Retinal pigment epithelial cell (primary cell): ENCODE results near the gene KANSL1.

ENCODE experiments used
- DNase-seq: peaks from one replicate; pipeline ENCODE4 v3.0.0-alpha.2; 2010; ENCODE audit warnings: low read depth
- H3K4me3 ChIP-seq: 2 replicates; pipeline ENCODE4 v1.5.1; 2011; ENCODE audit warnings: mild to moderate bottlenecking, low read length, control low read depth, moderate library complexity
- TF ChIP-seq, protein P1 (sequence below): conservative IDR thresholded peaks from 2 replicates; pipeline ENCODE4 v1.5.1; 2011; ENCODE audit warnings: low read depth, low read length, control low read depth, inconsistent platforms

The KANSL1 gene

GRCh38 chr17:46147296-46147695 is 45.9 kb downstream of the KANSL1 start:
- TF ChIP-seq, protein P1, sequence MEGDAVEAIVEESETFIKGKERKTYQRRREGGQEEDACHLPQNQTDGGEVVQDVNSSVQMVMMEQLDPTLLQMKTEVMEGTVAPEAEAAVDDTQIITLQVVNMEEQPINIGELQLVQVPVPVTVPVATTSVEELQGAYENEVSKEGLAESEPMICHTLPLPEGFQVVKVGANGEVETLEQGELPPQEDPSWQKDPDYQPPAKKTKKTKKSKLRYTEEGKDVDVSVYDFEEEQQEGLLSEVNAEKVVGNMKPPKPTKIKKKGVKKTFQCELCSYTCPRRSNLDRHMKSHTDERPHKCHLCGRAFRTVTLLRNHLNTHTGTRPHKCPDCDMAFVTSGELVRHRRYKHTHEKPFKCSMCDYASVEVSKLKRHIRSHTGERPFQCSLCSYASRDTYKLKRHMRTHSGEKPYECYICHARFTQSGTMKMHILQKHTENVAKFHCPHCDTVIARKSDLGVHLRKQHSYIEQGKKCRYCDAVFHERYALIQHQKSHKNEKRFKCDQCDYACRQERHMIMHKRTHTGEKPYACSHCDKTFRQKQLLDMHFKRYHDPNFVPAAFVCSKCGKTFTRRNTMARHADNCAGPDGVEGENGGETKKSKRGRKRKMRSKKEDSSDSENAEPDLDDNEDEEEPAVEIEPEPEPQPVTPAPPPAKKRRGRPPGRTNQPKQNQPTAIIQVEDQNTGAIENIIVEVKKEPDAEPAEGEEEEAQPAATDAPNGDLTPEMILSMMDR, result no peak
- no peak for DNase-seq
- no peak overlapping the region for H3K4me3 ChIP-seq

- TF ChIP-seq, protein P1, result no peak
- no peak overlapping the region for H3K4me3 ChIP-seq
- no peak for DNase-seq
Measured at GRCh38 chr17:46144246-46144645, 49.0 kb downstream of the KANSL1 start.

DNA sequence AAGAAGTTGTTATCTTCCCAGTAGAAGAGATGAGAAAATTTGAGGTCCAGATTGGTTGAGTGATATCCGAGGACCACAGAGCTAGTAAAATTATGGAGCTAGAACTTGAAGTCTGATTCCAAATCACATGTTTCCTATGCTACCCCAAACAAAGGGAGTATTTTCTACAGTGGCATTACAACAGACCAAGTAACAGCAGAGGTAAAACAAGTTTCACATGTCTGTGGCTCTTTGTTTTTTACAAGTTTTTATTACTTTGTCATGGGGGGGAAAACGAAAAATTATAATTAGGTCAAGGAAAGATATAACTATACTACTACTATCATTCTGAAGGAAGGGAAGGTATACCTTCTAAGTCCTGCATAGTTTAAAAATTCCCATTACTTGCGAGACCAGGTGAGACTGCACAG is 49.4 kb downstream of the KANSL1 start:
- H3K4me3 ChIP-seq, result no peak overlapping the region
- TF ChIP-seq, protein P1, result no peak
- DNase-seq, result no peak

DNA sequence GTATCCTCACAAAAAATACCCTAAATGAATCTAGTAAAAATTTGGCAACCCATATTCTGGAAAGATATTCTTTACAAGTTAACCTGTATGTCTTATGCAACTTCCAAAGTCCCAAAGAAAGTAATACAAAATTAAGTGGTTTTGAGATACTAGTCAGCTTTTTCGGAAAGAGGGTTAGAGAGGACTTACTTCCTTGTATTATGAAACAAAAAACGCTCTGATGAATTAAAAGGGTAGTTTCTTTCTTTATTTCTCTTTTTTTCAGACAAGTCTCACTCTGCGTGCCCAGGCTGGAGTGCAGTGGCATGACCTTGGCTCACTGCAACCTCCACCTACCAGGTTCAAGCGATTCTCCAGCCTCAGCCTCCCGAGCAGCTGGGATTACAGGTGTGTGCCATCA is 51.6 kb downstream of the KANSL1 start:
- TF ChIP-seq, protein P1, result no peak
- H3K4me3 ChIP-seq, result no peak overlapping the region
- DNase-seq, result no peak

- TF ChIP-seq, protein P1, result no peak
- no peak for DNase-seq
- no peak overlapping the region for H3K4me3 ChIP-seq
Measured at GRCh38 chr17:46140645-46141197, 52.5 kb downstream of the KANSL1 start.

DNA sequence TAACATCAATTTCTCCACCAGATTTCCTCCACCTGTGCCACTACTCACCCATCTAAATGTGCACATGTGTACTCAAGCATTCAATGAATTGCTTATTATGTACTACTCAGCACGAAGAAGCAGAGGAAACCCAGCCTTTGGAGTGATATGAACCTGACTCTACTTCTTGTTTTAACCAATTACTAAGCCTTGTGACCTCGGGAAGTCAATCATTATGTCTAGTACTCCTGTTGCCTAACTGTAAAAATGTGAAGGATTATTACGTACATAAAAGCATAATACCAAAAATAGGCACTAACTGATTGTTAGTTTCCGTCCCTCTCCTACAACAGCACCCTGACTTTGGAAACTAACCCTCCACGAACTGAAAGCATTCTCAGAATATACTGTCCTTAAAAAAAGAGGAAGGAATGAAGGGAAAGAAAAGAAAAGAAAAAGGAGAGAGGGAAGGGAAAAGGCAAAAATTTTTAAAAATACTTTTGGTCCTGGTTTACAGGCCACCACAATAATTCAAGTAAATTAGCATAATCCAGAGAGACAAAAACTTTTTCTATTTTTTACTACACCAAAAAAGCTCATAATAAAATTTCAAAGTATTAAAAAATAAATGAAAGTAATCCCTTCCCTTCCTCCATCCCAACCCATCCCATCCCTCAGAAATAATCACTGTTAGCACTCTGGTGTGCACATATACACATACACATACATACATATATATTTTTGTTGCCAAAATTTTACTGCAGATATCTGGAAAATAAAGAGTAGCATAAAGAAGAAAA is 53.6 kb downstream of the KANSL1 start:
- TF ChIP-seq, protein P1, result no peak
- DNase-seq, result no peak
- no peak overlapping the region for H3K4me3 ChIP-seq

GRCh38 chr17:46138473-46138872 is 54.8 kb downstream of the KANSL1 start:
- DNase-seq, result no peak
- no peak overlapping the region for H3K4me3 ChIP-seq
- TF ChIP-seq, protein P1, result no peak
